Measurements from ENCODE around the gene GPR150. TPM values are rescaled to one million over a fixed set of nuclear protein-coding genes. Genes with fewer than 3 reads are reported as not detected.

The GPR150 gene
- polyA plus RNA-seq, 1 experiment, result 0.25 TPM

GRCh38 chr5:95615164-95615467, 4.8 kb upstream of the GPR150 start:
- ChIA-PET POLR2A (no interaction called here), CTCF (no interaction called here)
- no peak for TF ChIP-seq CTCF (IDR thresholded peaks at IDR 0.05; ENCODE audit: insufficient read depth, low read depth, low read length)
- H3K36me3 ChIP-seq (ENCODE audit: control insufficient read depth, insufficient read depth, low read length), result no peaks in the 10 kb centered on the region
- H3K27me3 ChIP-seq (ENCODE audit: control insufficient read depth, insufficient read depth, low read length), result no peaks in the 10 kb centered on the region
- no peak for DNase-seq (ENCODE audit: low read depth)
- H3K4me3 ChIP-seq (ENCODE audit: low read depth, low read length), result no peak overlapping the region

GRCh38 chr5:95617057-95617456, 2.8 kb upstream of the GPR150 start:
- TF ChIP-seq CTCF (IDR thresholded peaks at IDR 0.05; ENCODE audit: insufficient read depth, low read depth, low read length), result no peak
- Histone ChIP-seq H3K4me3 (ENCODE audit: low read depth, low read length) (no peak overlapping the region), H3K27me3 (ENCODE audit: control insufficient read depth, insufficient read depth, low read length) (no peaks in the 10 kb centered on the region; the same call in 1 of the 2 replicates), H3K36me3 (ENCODE audit: control insufficient read depth, insufficient read depth, low read length) (no peaks in the 10 kb centered on the region)
- ChIA-PET POLR2A (no interaction called here), CTCF (no interaction called here)
- no peak for DNase-seq (ENCODE audit: low read depth)

- CTCF ChIA-PET, result interaction anchor here (0.6 kb wide), 1 partner anchor 1895 kb away, joined by 3 read pairs; no protein-coding TSS in a partner anchor
- POLR2A ChIA-PET, result no interaction called here
- Histone ChIP-seq H3K36me3 (ENCODE audit: control insufficient read depth, insufficient read depth, low read length) (no peaks in the 10 kb centered on the region), H3K27me3 (ENCODE audit: control insufficient read depth, insufficient read depth, low read length) (no peaks in the 10 kb centered on the region; the same call in 1 of the 2 replicates), H3K4me3 (ENCODE audit: low read depth, low read length) (no peak overlapping the region)
- TF ChIP-seq CTCF (IDR thresholded peaks at IDR 0.05; ENCODE audit: insufficient read depth, low read depth, low read length), result no peak
- no peak for DNase-seq (ENCODE audit: low read depth)
These were observed 791 bp upstream of the GPR150 start for GRCh38 chr5:95619096-95619495.

- TF ChIP-seq CTCF (IDR thresholded peaks at IDR 0.05; ENCODE audit: insufficient read depth, low read depth, low read length), result no peak
- ChIA-PET CTCF (interaction anchor here (0.6 kb wide), 1 partner anchor 1896 kb away, joined by 3 read pairs; no protein-coding TSS in a partner anchor), POLR2A (no interaction called here)
- Histone ChIP-seq H3K27me3 (ENCODE audit: control insufficient read depth, insufficient read depth, low read length) (no peaks in the 10 kb centered on the region; the same call in 1 of the 2 replicates), H3K4me3 (ENCODE audit: low read depth, low read length) (peak overlapping the region; percentile 50), H3K36me3 (ENCODE audit: control insufficient read depth, insufficient read depth, low read length) (no peaks in the 10 kb centered on the region)
- DNase-seq (ENCODE audit: low read depth), result no peak
These were observed 315 bp upstream of the GPR150 start for GRCh38 chr5:95619514-95620029.

GRCh38 chr5:95620870-95621838, 1.3 kb downstream of the GPR150 start:
- no peak for TF ChIP-seq CTCF (IDR thresholded peaks at IDR 0.05; ENCODE audit: insufficient read depth, low read depth, low read length)
- no peaks in the 10 kb centered on the region; the same call in 1 of the 2 replicates for H3K27me3 ChIP-seq (ENCODE audit: control insufficient read depth, insufficient read depth, low read length)
- CTCF ChIA-PET, result interaction anchor here (1.1 kb wide), 1 partner anchor 11 kb away, joined by 3 read pairs; no protein-coding TSS in a partner anchor
- POLR2A ChIA-PET, result no interaction called here
- DNase-seq (ENCODE audit: low read depth), result no peak
- no peaks in the 10 kb centered on the region for H3K36me3 ChIP-seq (ENCODE audit: control insufficient read depth, insufficient read depth, low read length)
- peak overlapping the region; percentile 50 for H3K4me3 ChIP-seq (ENCODE audit: low read depth, low read length)

All from BJ (cell line).